PFSK-1 (cell line): ENCODE measurements around the gene TIAM2.

Experiments
- POLR2AphosphoS5 ChIP-seq: IDR thresholded peaks from 2 replicates; pipeline ENCODE4 v1.6.1; 2012; ENCODE audit warnings: low read depth, mild to moderate bottlenecking, control low read depth, low read length, moderate library complexity
- REST ChIP-seq, 2 experiments: IDR thresholded peaks; 2 replicates each; pipeline versions ENCODE4 v1.6.1 to v1.8.0; 2011 to 2012; ENCODE audit warnings: low read depth in 2 of 2, low read length in 2 of 2, control low read depth in 1 of 2, inconsistent platforms in 1 of 2, mild to moderate bottlenecking in 1 of 2, moderate library complexity in 1 of 2; ENCODE audit not compliant: insufficient read depth in 1 of 2
- SIN3A ChIP-seq: IDR thresholded peaks from 2 replicates; pipeline ENCODE4 v1.6.1; 2012; ENCODE audit warnings: mild to moderate bottlenecking, low read length, moderate library complexity, borderline replicate concordance; ENCODE audit not compliant: insufficient read depth
- TAF1 ChIP-seq: IDR thresholded peaks from 2 replicates; pipeline ENCODE4 v1.6.1; 2012; ENCODE audit warnings: low read length, control low read depth, borderline replicate concordance; ENCODE audit not compliant: insufficient read depth

- TF ChIP-seq TAF1 = no peak
- TF ChIP-seq POLR2AphosphoS5 = no peak
- TF ChIP-seq REST (IDR thresholded peaks at IDR 0.05; ENCODE audit: insufficient read depth in 1 of 2, low read depth in 2 of 2, low read length in 2 of 2) = no peak
- TF ChIP-seq SIN3A = no peak
These were observed 220.8 kb downstream of the TIAM2 start for GRCh38 chr6:155215906-155216305.
